Lower leg skin (tissue), 3 donors: Measurements from ENCODE around the gene ZNF154.

Experiments used
- CTCF ChIP-seq, 3 donors: fragments of 450-650 bp; IDR thresholded peaks; one replicate each; pipeline ENCODE4 v1.5.1; 2016; ENCODE audit warnings: antibody characterized with exemption in 3 of 3, mild to moderate bottlenecking in 3 of 3, moderate library complexity in 2 of 3
- POLR2A ChIP-seq, 2 donors: fragments of 450-650 bp; IDR thresholded peaks; one replicate each; pipeline ENCODE4 v1.6.1; 2016 to 2017; ENCODE audit warnings: antibody characterized with exemption in 2 of 2, mild to moderate bottlenecking in 1 of 2, moderate library complexity in 1 of 2

- TF ChIP-seq CTCF (IDR thresholded peaks at IDR 0.05) (no peak), POLR2A (IDR thresholded peaks at IDR 0.05) (no peak)
These were observed 11.0 kb upstream of the ZNF154 start for GRCh38 chr19:57719901-57720519.
